HepG2 (cell line): ENCODE measurements around the gene ATOH8. TPM values are rescaled to one million over a fixed set of nuclear protein-coding genes. Genes with fewer than 3 reads are reported as not detected.
A peak's percentile ranks its signal among the peaks of the same experiment; 100 is the strongest.

Experiments
- CBFB ChIP-seq: sonication (generic); formaldehyde crosslinking; IDR thresholded peaks from 2 replicates; pipeline ENCODE4 v1.4.0; 2020; ENCODE audit warnings: missing genetic modification reagents
- HMGXB4 ChIP-seq, 2 experiments: sonication (generic) in 1 of 2; formaldehyde crosslinking in 1 of 2; IDR thresholded peaks; 2 replicates each; pipeline versions ENCODE4 v1.4.0 to v1.6.1; 2018 to 2020; ENCODE audit warnings: missing genetic modification reagents in 2 of 2, borderline replicate concordance in 1 of 2, low read depth in 1 of 2, mild to moderate bottlenecking in 1 of 2, missing biosample characterization in 1 of 2
- IKZF5 ChIP-seq: IDR thresholded peaks from 2 replicates; pipeline ENCODE4 v1.6.1; 2018; ENCODE audit warnings: missing genetic modification reagents, mild to moderate bottlenecking, missing compliant biosample characterization
- KAT2B ChIP-seq: fragments of 150-350 bp; IDR thresholded peaks from 2 replicates; pipeline ENCODE4 v1.6.1; 2014; ENCODE audit warnings: low read depth, low read length, borderline replicate concordance
- NFIC ChIP-seq: IDR thresholded peaks from 2 replicates; pipeline ENCODE4 v1.6.1; 2012; ENCODE audit warnings: mild to moderate bottlenecking, low read length, inconsistent platforms
- PHF8 ChIP-seq: sonication (generic); formaldehyde crosslinking; IDR thresholded peaks from 2 replicates; pipeline ENCODE4 v1.5.0; 2020; ENCODE audit warnings: missing genetic modification reagents
- POLR2AphosphoS5 ChIP-seq: IDR thresholded peaks from 2 replicates; pipeline ENCODE4 v1.6.1; 2012; ENCODE audit warnings: low read depth, low read length
- SAFB2 ChIP-seq: sonication (generic); formaldehyde crosslinking; IDR thresholded peaks from 2 replicates; pipeline ENCODE4 v1.5.1; 2020; ENCODE audit warnings: missing genetic modification reagents, low read depth, mild to moderate bottlenecking, borderline replicate concordance
- SMARCE1 ChIP-seq: fragments of 450-650 bp; IDR thresholded peaks from 2 replicates; pipeline ENCODE4 v1.6.1; 2017; ENCODE audit warnings: borderline replicate concordance
- SNAPC2 ChIP-seq: sonication (generic); formaldehyde crosslinking; IDR thresholded peaks from 2 replicates; pipeline ENCODE4 v1.8.1; 2022; ENCODE audit warnings: mild to moderate bottlenecking, missing genetic modification reagents
- SP140L ChIP-seq: sonication (generic); formaldehyde crosslinking; IDR thresholded peaks from 2 replicates; pipeline ENCODE4 v1.4.0; 2020; ENCODE audit warnings: missing genetic modification reagents, borderline replicate concordance
- THRA ChIP-seq: sonication (generic); formaldehyde crosslinking; IDR thresholded peaks from 2 replicates; pipeline ENCODE4 v1.4.0; 2020; ENCODE audit warnings: missing genetic modification reagents, borderline replicate concordance
- TRIM24 ChIP-seq: sonication (generic); formaldehyde crosslinking; IDR thresholded peaks from 2 replicates; pipeline ENCODE4 v1.8.0; 2022; ENCODE audit warnings: mild to moderate bottlenecking, missing genetic modification reagents
- YEATS2 ChIP-seq: sonication (generic); formaldehyde crosslinking; IDR thresholded peaks from 2 replicates; pipeline ENCODE4 v1.4.0; 2020; ENCODE audit warnings: missing genetic modification reagents, borderline replicate concordance
- ZMYM4 ChIP-seq: sonication (generic); formaldehyde crosslinking; IDR thresholded peaks from 2 replicates; pipeline ENCODE4 v1.8.1; 2023; ENCODE audit warnings: mild to moderate bottlenecking, missing genetic modification reagents
- ZNF331 ChIP-seq: sonication (generic); formaldehyde crosslinking; IDR thresholded peaks from 2 replicates; pipeline ENCODE4 v1.4.0; 2020; ENCODE audit warnings: missing genetic modification reagents
- ZNF367 ChIP-seq: sonication (generic); formaldehyde crosslinking; IDR thresholded peaks from 2 replicates; pipeline ENCODE4 v1.4.0; 2020; ENCODE audit warnings: missing genetic modification reagents, borderline replicate concordance
- ZNF605 ChIP-seq: sonication (generic); formaldehyde crosslinking; IDR thresholded peaks from 2 replicates; pipeline ENCODE4 v1.8.0; 2022; ENCODE audit warnings: mild to moderate bottlenecking, missing genetic modification reagents
- ZNF687 ChIP-seq: sonication (generic); formaldehyde crosslinking; IDR thresholded peaks from 2 replicates; pipeline ENCODE4 v1.5.1; 2020; ENCODE audit warnings: mild to moderate bottlenecking, missing genetic modification reagents, moderate library complexity
- ZNF773 ChIP-seq: sonication (generic); formaldehyde crosslinking; IDR thresholded peaks from 2 replicates; pipeline ENCODE4 v1.4.0; 2020; ENCODE audit warnings: missing genetic modification reagents, borderline replicate concordance
- polyA plus RNA-seq, 8 experiments: library from polyadenylated mRNA; depleted of rRNA in 3 of 8; stranded (reverse) in 7 of 8; unstranded in 1 of 8; fragments of >200 nt; fragmentation: Illumina TruSeq in 4 of 8; extraction: Trizol in 4 of 8; gene quantifications; 2 replicates each; pipeline versions ENCODE4 v1.2.1 to v1.2.3, GENCODE V29; 2011 to 2016; ENCODE audit warnings: low read depth in 4 of 8, missing spikeins in 1 of 8, mixed read lengths in 1 of 8; ENCODE audit not compliant: insufficient read depth in 1 of 8
- total RNA-seq, 5 experiments: library from RNA; depleted of rRNA; stranded (reverse); fragments of >200 nt; fragmentation: Illumina TruSeq; extraction: Trizol; gene quantifications; 2 replicates each; pipeline ENCODE4 v1.2.3, GENCODE V29; 2016; ENCODE audit warnings: low read depth in 1 of 5

Gene ATOH8
- total and polyA plus RNA-seq, 2 of the 13 experiments (the other 11 are each of a cell fraction or from before 2014, with no cell fraction given), result 0.13 to 0.61 TPM

GRCh38 chr2:85750587-85751575, 2.9 kb upstream of the ATOH8 start (continued):
- TF ChIP-seq ZNF687 (CRISPR knock-in tag) (peak; percentile 11; the same call in 1 of the 2 replicates), SP140L (no peak), ZNF773 (no peak), SMARCE1 (no peak), PHF8 (CRISPR knock-in tag) (no peak), ZNF367 (CRISPR knock-in tag) (no peak), ZNF331 (CRISPR knock-in tag) (0 out of 2 replicates have a peak, but pooled peaks have one; percentile 29), POLR2AphosphoS5 (no peak), SNAPC2 (CRISPR knock-in tag) (0 out of 2 replicates have a peak, but pooled peaks have one; percentile 56), YEATS2 (no peak), ZNF605 (CRISPR knock-in tag) (no peak), CBFB (CRISPR knock-in tag) (0 out of 2 replicates have a peak, but pooled peaks have one; percentile 26), KAT2B (no peak), THRA (CRISPR knock-in tag) (no peak), ZMYM4 (CRISPR knock-in tag) (no peak), IKZF5 (peak; percentile 19; the same call in 1 of the 2 replicates), SAFB2 (no peak), HMGXB4 (CRISPR knock-in tag; IDR thresholded peaks at IDR 0.05; ENCODE audit: borderline replicate concordance in 1 of 2, low read depth in 1 of 2) (peak in 1 of 2 experiments; percentile 67; a peak in 1 of 4 replicates), TRIM24 (CRISPR knock-in tag) (no peak), NFIC (no peak)
